SKM-1 treated with dmso at 0.1 percent for 144 hours (cell line): ENCODE results near the gene GABRG2.

Source experiments
- DNase-seq: peaks from one replicate; lab custom pipeline; 2025; ENCODE audit not compliant: unreplicated experiment; lab: John Stamatoyannopoulos, UW

The GABRG2 gene

DNA sequence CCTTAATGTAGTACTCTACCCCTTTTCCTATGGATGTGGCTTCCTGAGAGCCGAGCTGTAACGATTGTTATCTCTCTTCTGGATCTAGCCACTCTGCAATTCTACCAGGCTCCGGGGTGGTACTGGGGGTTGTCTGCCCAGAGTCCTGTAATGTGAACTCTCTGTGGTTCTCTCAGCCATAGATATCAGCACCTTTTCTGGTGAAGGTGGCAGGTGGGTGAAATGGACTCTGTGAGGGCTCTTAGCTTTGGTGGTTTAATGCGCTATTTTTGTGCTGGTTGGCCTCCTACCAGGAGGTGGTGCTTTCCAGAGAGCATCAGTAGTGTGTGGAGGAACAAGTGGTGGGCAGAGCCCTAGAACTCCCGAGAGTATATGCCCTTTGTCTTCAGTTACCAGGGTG lies 122.1 kb downstream of the GABRG2 start:
- DNase-seq, result no peak

GRCh38 chr5:162193012-162193411 lies 125.4 kb downstream of the GABRG2 start:
- no peak for DNase-seq

DNA sequence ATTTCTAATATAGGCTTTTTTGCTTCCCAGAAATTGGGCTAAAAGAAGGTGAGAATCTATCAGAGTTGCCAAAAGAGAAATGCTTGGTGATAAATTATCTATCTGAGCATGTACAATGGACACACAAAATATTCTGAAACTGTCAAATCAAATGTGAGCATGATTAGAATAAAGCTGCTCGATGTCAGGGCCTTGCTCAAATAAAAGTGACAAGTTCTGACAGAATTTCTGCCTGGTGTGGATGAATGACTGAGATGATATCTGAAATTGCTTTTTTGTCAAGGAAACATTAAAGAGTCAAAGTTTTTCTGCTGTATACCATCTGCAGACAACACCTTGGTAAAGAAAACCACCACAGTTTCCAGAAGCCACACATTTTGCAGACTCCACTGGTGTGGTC lies 128.8 kb downstream of the GABRG2 start:
- DNase-seq, result no peak

DNA sequence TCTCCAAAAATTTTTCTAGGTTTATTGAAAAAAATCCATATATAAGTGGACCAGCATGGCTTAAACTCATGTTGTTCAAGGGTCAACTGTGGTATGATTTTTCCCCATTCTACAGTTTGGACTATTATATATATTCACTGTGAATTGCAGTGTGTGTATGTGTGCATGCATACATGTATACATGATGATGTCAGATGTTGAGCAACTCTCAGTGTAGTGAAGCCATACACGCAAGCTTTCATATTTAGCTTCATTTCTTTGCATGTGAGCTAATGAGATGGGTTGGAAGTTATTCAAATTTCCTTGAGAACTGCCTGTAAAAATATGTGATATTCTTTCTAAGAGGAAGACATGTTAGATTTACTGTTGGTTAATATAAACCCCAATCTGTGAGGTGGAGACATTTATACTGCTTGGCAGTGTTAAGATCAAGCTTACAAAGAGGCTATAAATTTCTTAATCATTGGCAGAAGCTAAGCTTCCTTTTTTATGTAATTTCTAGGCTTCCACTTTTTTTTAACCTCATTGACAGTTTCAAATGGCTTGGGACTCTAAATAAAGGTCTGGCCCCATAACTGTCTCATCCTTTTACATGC lies 134.8 kb downstream of the GABRG2 start:
- DNase-seq, result no peak
